Motor neuron (in vitro differentiated cells): Measurements from ENCODE around the gene TTC33. TPM values are rescaled to one million over a fixed set of nuclear protein-coding genes. Genes with fewer than 3 reads are reported as not detected.
"Not testable (repeated sequence)": the region's sequence is repeated elsewhere in the genome, so short reads cannot be mapped to it uniquely, and the experiment has no call there.

Source experiments
- ATAC-seq, 8 experiments: fragments of 200-7000 bp; cut with Tn5 transposase; replicated peaks in 6 of 8; 2 replicates each; pipeline ENCODE4 v1.8.0; 2021; ENCODE audit warnings: mild to moderate bottlenecking in 8 of 8, moderate library complexity in 8 of 8
- H3K27ac ChIP-seq, 2 donors: fragments of 250-450 bp; sonication (Bioruptor Pico); 2 replicates each; pipeline ENCODE4 v1.9.0; 2021; ENCODE audit warnings: antibody characterized with exemption in 2 of 2, mild to moderate bottlenecking in 2 of 2, moderate library complexity in 1 of 2
- H3K4me1 ChIP-seq, 2 donors: fragments of 250-450 bp; sonication (Bioruptor Pico); replicated peaks in 1 of 2; 2 replicates each; pipeline ENCODE4 v1.6.1; 2021; ENCODE audit warnings: antibody characterized with exemption in 2 of 2, mild to moderate bottlenecking in 2 of 2, moderate library complexity in 1 of 2
- H3K4me3 ChIP-seq, 5 donors: fragments of 250-450 bp; sonication (Bioruptor Pico); 2 replicates each; pipeline ENCODE4 v1.9.0; 2021; ENCODE audit warnings: antibody characterized with exemption in 5 of 5, mild to moderate bottlenecking in 5 of 5, moderate library complexity in 4 of 5
- WGBS, 10 experiments: fragments of 450-650 bp; shearing (Covaris generic); methylation state at CpG; one replicate each; pipeline ENCODE4 v1.0.0; 2022; 5-methylcytosine and 5-hydroxymethylcytosine counted together
- in situ Hi-C, 9 experiments: fragments of 400-800 bp; cut with MboI; loops; one replicate each; pipeline ENCODE4 v1.15.0; 2021; ENCODE audit warnings: low sequenced_read_pairs in 9 of 9, low pct_unique_long_range_greater_than_20kb in 2 of 9; ENCODE audit not compliant: unreplicated experiment in 9 of 9
- total RNA-seq, 8 experiments: library from RNA; unstranded; fragments of 300-600 nt; gene quantifications; 2 replicates each; pipeline versions ENCODE4 v1.2.3 to v1.2.4, GENCODE V29; 2022

The TTC33 gene
- total RNA-seq, 8 experiments from 2014 or later, result 6.8 to 25.5 (median 16.5) TPM

GRCh38 chr5:40594811-40595210 lies 160.9 kb downstream of the TTC33 start:
- no peak for ATAC-seq
- H3K4me3 ChIP-seq, result no peak overlapping the region
- no peak overlapping the region for H3K27ac ChIP-seq
- in situ Hi-C loops, result no loop called here
- WGBS, 10 experiments, result 0 to 88% (median 42%) methylated on average over 1 of the region's 1 CpG; no CpG with 5 or more reads in 2 of the 10 experiments
- H3K4me1 ChIP-seq, result no peaks in the 10 kb centered on the region

DNA sequence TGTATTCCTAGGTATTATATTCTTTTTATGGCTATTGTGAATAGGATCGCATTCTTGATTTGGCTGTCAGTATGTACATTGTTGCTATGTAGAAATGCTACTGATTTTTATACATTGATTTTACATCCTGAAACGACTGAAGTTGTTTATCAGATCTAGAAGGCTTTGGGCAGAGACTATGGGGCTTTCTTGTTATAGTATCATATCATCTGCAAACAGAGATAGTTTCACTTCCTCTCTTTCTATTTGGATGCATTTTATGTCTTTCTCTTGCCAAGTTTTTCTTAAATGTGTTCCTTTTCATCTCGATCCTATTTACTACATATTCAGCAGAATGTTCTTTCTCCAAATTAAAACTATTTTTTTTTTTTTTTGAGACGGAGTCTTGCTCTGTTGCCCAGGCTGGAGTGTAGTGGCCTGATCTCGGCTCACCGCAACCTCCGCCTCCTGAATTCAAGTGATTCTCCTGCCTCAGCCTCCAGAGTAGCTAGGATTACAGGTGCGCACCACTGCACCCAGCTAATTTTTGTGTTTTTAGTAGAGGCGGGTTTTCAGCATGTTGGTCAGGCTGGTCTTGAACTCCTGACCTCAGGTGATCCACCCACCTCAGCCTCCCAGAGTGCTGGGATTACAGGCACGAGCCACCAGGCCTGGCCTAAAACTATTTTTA lies 163.9 kb downstream of the TTC33 start:
- H3K4me1 ChIP-seq, H3K4me3 ChIP-seq, H3K27ac ChIP-seq, in situ Hi-C loops: not testable (repeated sequence)
- WGBS, 10 experiments, result 60 to 90% (median 79%) methylated on average over 2 to 10 of the region's 10 CpGs
- ATAC-seq, result peak in 1 of 8 experiments; percentile 12

GRCh38 chr5:40587376-40587775 lies 168.4 kb downstream of the TTC33 start:
- WGBS, 10 experiments, result 17 to 100% (median 88%) methylated on average over 1 of the region's 1 CpG; no CpG with 5 or more reads in 1 of the 10 experiments
- in situ Hi-C loops, result no loop called here
- ATAC-seq, result no peak

DNA sequence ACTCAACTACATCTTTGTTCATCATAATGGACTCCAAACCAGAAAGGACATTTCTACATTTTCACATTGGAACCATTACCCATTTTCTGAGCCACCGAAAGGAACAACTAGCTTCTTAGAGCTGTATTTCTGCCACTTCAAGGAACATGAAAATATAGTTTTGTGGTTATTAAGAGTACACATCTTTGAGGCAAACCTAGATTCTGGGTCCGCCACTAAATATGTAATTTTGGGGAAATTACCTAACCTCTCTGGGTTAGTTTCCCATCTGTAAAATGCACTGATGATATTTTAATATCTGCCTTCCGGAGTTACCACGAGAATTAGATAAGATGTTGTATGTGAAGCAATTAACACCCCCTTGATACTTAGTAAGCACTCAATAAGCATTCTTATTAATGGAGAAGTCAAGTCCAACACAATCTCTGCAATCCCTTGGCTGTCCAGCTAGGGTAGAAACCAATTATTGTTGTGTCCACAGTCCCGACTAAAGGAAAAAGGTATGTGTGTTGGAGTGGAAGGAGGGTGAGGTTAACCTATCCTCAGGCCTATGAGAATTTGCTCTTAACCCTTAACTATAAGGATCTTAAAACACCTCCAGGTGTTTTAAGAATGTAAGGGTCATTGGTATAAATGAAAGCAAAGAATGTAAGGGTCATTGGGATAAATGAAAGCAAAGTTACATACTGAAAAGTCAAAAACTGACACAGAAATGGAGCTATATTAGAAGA lies 170.1 kb downstream of the TTC33 start:
- in situ Hi-C loops, result no loop called here
- no peak overlapping the region for H3K27ac ChIP-seq
- H3K4me1 ChIP-seq, result no peaks in the 10 kb centered on the region
- no peak for ATAC-seq
- WGBS, 10 experiments, result 80 to 100% (median 90%) methylated on average over 1 to 5 of the region's 5 CpGs; no CpG with 5 or more reads in 1 of the 10 experiments
- H3K4me3 ChIP-seq, result no peak overlapping the region

More at GRCh38 chr5:40587376-40587775, 168.4 kb downstream of the TTC33 start:
- H3K4me1 ChIP-seq, result no peaks in the 10 kb centered on the region
- H3K27ac ChIP-seq, result no peak overlapping the region
- H3K4me3 ChIP-seq, result no peak overlapping the region

DNA sequence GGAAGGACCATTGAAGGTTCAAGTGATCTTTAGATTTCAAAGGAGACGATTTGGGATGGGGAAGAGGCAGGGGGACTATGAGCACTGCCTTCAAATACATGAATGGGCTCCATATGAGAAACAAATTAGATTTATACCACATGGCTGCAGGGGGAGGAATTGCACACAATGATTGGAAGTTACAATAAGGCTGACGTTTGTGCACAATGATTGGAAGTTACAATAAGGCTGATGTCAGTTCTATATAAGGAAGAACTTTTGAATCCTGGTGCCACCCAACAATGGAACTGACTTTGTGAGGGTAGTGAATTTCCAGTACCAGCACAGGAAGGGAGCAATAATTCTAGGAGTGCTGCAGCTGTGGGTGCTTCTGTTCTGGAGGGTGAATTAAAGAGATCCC lies 171.7 kb downstream of the TTC33 start:
- in situ Hi-C loops, result no loop called here
- no peaks in the 10 kb centered on the region for H3K4me1 ChIP-seq
- WGBS, 10 experiments, result 42 to 100% (median 67%) methylated on average over 1 to 2 of the region's 2 CpGs; no CpG with 5 or more reads in 1 of the 10 experiments
- no peak overlapping the region for H3K27ac ChIP-seq
- ATAC-seq, result peak in 1 of 8 experiments; percentile 27
- H3K4me3 ChIP-seq, result no peak overlapping the region

DNA sequence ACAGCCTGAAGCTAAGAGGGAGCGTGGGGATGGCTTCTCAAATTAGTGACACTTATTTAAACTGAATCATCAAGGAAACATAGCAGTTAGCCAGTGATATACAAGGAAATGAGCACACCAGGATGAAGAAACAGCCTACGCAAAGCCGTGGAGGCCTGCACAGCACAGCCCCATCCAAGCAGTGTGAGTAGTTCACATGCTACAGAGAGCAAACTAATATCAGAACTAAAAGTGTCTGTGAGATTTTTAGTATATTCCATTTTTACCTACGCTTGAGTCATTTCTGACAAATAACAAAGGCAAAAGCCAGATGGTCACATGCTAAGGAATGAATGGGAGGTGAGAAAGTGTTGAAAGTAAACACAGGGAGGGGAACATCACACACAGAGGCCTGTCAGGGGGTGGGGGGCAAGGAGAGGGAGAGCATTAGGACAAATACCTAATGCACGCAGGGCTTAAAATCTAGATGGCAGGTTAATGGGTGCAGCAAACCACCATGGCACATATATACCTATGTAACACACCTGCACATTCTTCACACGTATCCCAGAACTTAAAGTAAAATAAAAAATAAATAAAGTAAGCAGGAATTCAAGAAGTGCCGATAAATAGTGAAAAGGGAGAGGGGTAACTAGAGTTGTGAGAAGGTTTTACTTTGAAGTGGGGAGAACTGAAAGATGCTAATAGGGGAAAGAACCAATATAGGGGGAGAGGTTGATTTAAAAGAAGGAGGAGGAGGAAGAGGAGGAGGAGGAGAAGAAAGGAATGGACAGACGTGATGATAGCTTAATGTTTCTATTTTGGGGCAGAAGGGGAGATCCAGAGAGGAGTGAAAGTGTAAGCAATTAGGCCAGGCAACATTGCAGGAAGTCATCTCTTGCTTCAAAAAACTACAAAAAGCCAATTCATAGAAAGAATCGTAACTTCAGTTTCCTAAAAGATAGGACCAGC lies 177.0 kb downstream of the TTC33 start:
- WGBS, 10 experiments, result 48 to 100% (median 80%) methylated on average over 1 to 9 of the region's 9 CpGs
- Histone ChIP-seq H3K27ac (no peak overlapping the region), H3K4me3 (no peak overlapping the region), H3K4me1 (no peaks in the 10 kb centered on the region)
- ATAC-seq, result no peak
- in situ Hi-C loops, result no loop called here

DNA sequence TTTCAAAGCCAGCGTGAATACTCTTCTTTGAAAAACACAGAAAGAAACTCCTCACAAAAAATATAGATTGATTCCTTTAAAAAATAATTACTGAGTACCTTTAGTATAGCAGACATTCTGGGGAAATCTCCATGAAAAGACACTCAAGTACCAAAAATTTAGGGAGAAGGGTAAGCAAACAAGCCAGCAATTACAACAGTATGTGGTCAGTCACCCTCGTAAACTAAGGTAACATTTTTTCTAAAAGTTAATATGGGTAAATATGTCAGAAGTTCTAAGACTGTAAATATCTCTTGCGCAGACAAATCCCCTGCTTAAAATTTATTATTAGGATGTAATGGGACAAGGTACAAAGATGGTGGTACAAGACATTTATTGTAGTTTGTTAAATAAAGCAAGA lies 178.0 kb downstream of the TTC33 start:
- H3K4me3 ChIP-seq, result no peak overlapping the region

DNA sequence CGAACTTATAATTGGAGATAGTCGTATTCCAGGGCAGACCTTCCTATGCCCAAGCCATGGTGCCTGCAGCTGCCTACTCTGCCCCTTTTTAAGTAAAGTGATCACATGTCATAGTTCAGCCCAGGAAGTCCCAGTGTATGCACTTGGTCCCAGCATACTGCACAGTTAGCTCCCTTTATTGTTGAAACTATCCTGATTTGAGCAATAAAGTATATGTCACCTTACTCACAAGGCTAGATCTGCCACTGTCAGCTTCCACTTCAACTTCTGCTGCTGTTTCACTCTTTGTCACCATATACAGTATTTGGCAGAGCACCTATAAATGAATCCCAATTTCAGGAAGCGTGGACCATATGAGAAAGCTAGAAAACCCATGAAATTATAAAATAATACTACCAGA lies 179.8 kb downstream of the TTC33 start:
- H3K4me3 ChIP-seq, result no peak overlapping the region
- no peak for ATAC-seq
- 60 to 100% (median 90%) methylated on average over 1 to 3 of the region's 3 CpGs; no CpG with 5 or more reads in 1 of the 10 experiments for WGBS, 10 experiments
- no peak overlapping the region for H3K27ac ChIP-seq
- in situ Hi-C loops, result no loop called here
- no peaks in the 10 kb centered on the region for H3K4me1 ChIP-seq

More for the DNA sequence above, 178.0 kb downstream of the TTC33 start:
- 89 to 100% (median 92%) methylated on average over 1 to 3 of the region's 3 CpGs; no CpG with 5 or more reads in 1 of the 10 experiments for whole genome bisulfite sequencing, 10 experiments
- H3K4me1 ChIP-seq, result no peaks in the 10 kb centered on the region
- in situ Hi-C loops, result no loop called here
- H3K27ac ChIP-seq, result no peak overlapping the region
- no peak for ATAC-seq

DNA sequence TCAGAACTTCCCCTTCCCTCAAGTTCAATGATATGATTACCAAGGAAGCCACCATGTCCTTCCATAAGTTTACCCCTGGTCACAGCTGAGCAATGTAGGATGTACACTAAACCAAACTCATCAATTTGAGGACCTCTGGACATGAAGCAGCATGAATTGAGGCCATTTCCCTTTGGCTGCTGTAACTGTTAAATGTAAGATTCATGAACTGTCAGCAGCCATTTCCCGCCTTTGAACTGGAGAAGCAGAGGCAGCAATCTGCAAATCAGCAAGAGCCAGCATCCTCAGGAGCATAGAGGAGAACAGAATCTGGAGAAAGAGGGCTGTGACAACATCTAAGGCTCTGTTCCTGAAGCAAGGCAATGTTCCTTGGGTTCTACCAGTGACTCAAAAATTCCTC lies 180.3 kb downstream of the TTC33 start:
- WGBS, 10 experiments, result 73 to 100% (median 80%) methylated on average over 1 of the region's 1 CpG; no CpG with 5 or more reads in 5 of the 10 experiments
- in situ Hi-C loops, result no loop called here
- Histone ChIP-seq H3K27ac (no peak overlapping the region), H3K4me3 (no peak overlapping the region), H3K4me1 (no peaks in the 10 kb centered on the region)
- ATAC-seq, result no peak

DNA sequence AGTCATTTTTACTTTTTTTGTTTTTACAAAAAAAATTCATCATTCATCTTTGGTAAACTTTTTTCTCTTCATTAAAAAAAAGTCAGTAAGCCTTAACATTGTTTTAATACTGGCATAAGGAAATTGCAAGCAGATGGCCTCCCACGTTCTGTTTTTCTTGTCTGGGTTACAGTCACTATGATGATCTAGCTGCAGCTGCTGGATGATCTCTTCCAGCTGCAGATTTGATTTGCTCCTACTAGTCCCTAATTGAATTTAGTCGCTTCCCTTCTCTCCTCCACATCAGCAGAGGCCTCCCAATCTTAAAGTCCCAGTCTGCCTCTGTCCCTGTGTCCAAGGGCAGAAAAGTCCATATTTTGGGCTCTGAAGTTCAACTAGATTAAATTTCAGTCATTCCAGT lies 182.8 kb downstream of the TTC33 start:
- peak in 1 of 8 experiments; percentile 36 for ATAC-seq
- Histone ChIP-seq H3K4me1 (no peaks in the 10 kb centered on the region), H3K4me3 (no peak overlapping the region), H3K27ac (no peak overlapping the region)
- 0 to 100% (median 54%) methylated on average over 1 to 2 of the region's 2 CpGs; no CpG with 5 or more reads in 3 of the 10 experiments for WGBS, 10 experiments
- in situ Hi-C loops, result no loop called here

- 43 to 91% (median 84%) methylated on average over 1 to 6 of the region's 6 CpGs for WGBS, 10 experiments
- in situ Hi-C loops, result no loop called here
These were observed 183.4 kb downstream of the TTC33 start for GRCh38 chr5:40572391-40572790.

GRCh38 chr5:40571729-40572128 lies 184.0 kb downstream of the TTC33 start:
- Histone ChIP-seq H3K4me1 (no peaks in the 10 kb centered on the region), H3K4me3 (no peak overlapping the region), H3K27ac (no peak overlapping the region)
- in situ Hi-C loops, result no loop called here
- ATAC-seq, result peak in 1 of 8 experiments; percentile 83
- WGBS, 10 experiments, result 38 to 100% (median 88%) methylated on average over 2 of the region's 2 CpGs; no CpG with 5 or more reads in 4 of the 10 experiments

More at GRCh38 chr5:40572391-40572790, 183.4 kb downstream of the TTC33 start:
- Histone ChIP-seq H3K4me3 (no peak overlapping the region), H3K27ac (no peak overlapping the region), H3K4me1 (no peaks in the 10 kb centered on the region)
- ATAC-seq, result no peak
